HCT116 (cell line): Measurements from ENCODE around the gene KLRD1. TPM values are rescaled to one million over a fixed set of nuclear protein-coding genes. Genes with fewer than 3 reads are reported as not detected.

Source experiments
- ATAC-seq: fragments of 200-7000 bp; cut with Tn5 transposase; 2 replicates; pipeline ENCODE4 v1.9.1; 2020; ENCODE audit warnings: mild to moderate bottlenecking, moderate library complexity
- BruUV-seq: library from RNA; stranded (reverse); fragments of 400-500 nt; replicated peaks from 2 replicates; lab custom pipeline; 2021; lab: Mats Ljungman, UMichigan
- CTCF ChIA-PET: fragments of 300-600 bp; sonication (Branson Sonifier 250); formaldehyde crosslinking; loops from one replicate; lab custom pipeline; 2021; ENCODE audit warnings: antibody characterized with exemption; lab: Charles Lee
- POLR2A ChIA-PET: fragments of 300-600, 350-600 bp; sonication (Branson Sonifier 250); formaldehyde crosslinking; loops from one replicate; lab custom pipeline; 2021; ENCODE audit warnings: antibody characterized with exemption; lab: Charles Lee
- RAD21 ChIA-PET, 2 experiments: fragments of 300-600 bp; sonication (Branson Sonifier 250); formaldehyde crosslinking; loops; one replicate each; lab custom pipeline; 2023; ENCODE audit warnings: low total read pairs in 2 of 2; ENCODE audit not compliant: uncharacterized antibody in 2 of 2, unreplicated experiment in 2 of 2, low non-redundant PET in 1 of 2; lab: Charles Lee
- DNase-seq: peaks from one replicate; pipeline ENCODE4 v3.0.0-alpha.2; 2010; ENCODE audit warnings: low read depth, low spot score
- H2AFZ ChIP-seq: fragments of 200-600 bp; shearing (Covaris generic), sonication (generic); 2 replicates; pipeline ENCODE4 v1.6.1; 2017; ENCODE audit warnings: low read depth, mixed run types, mixed read lengths, antibody characterized with exemption, low read length; ENCODE audit not compliant: poor library complexity, severe bottlenecking
- H3K27ac ChIP-seq: 2 replicates; pipeline ENCODE4 v1.5.1; 2012; ENCODE audit warnings: low read depth, low read length
- H3K27me3 ChIP-seq: fragments of 200-600 bp; sonication (generic); 2 replicates; pipeline ENCODE4 v1.6.1; 2016; ENCODE audit warnings: mixed run types, low read length, mixed read lengths; ENCODE audit not compliant: insufficient read depth
- H3K36me3 ChIP-seq, 2 experiments: fragments of 200-500 bp in 1 of 2; fragments of 200-600 bp in 1 of 2; sonication (Bioruptor generic) in 1 of 2; sonication (generic) in 1 of 2; 2 replicates each; pipeline versions ENCODE4 v1.5.1 to v1.6.1; 2014 to 2016; ENCODE audit warnings: low read length in 2 of 2, inconsistent platforms in 1 of 2, mixed read lengths in 1 of 2, mixed run types in 1 of 2; ENCODE audit not compliant: insufficient read depth in 2 of 2, control insufficient read depth in 1 of 2
- H3K4me1 ChIP-seq, 2 experiments: fragments of 200-600 bp in 1 of 2; sonication (generic) in 1 of 2; 2 replicates each; pipeline versions ENCODE4 v1.5.1 to v1.6.1; 2012 to 2017; ENCODE audit warnings: low read length in 2 of 2, inconsistent platforms in 1 of 2, mild to moderate bottlenecking in 1 of 2, mixed read lengths in 1 of 2, mixed run types in 1 of 2, moderate library complexity in 1 of 2; ENCODE audit not compliant: insufficient read depth in 2 of 2, control insufficient read depth in 1 of 2
- H3K4me2 ChIP-seq: fragments of 200-600 bp; sonication (generic); 2 replicates; pipeline ENCODE4 v1.6.1; 2017; ENCODE audit warnings: mixed run types, low read length, mixed read lengths
- H3K4me3 ChIP-seq, 2 experiments: fragments of 200-600 bp in 1 of 2; sonication (generic) in 1 of 2; replicated peaks in 1 of 2; 2 replicates each; pipeline ENCODE4 v1.5.1; 2011 to 2016; ENCODE audit warnings: low read length in 2 of 2, control low read depth in 1 of 2, low read depth in 1 of 2, mild to moderate bottlenecking in 1 of 2, mixed read lengths in 1 of 2, mixed run types in 1 of 2
- H3K79me2 ChIP-seq: fragments of 200-600 bp; sonication (generic); 2 replicates; pipeline ENCODE4 v1.6.1; 2017; ENCODE audit warnings: mild to moderate bottlenecking, mixed run types, low read length, moderate library complexity, mixed read lengths; ENCODE audit not compliant: insufficient read depth
- H3K9ac ChIP-seq: fragments of 200-600 bp; sonication (generic); 2 replicates; pipeline ENCODE4 v1.6.1; 2016; ENCODE audit warnings: low read length, mixed read lengths
- H3K9me2 ChIP-seq: fragments of 200-600 bp; sonication (generic), shearing (Covaris generic); 2 replicates; pipeline ENCODE4 v1.6.1; 2017; ENCODE audit warnings: mixed run types, mild to moderate bottlenecking, moderate library complexity; ENCODE audit not compliant: insufficient read depth
- H3K9me3 ChIP-seq, 2 experiments: fragments of 200-500 bp in 1 of 2; fragments of 200-600 bp in 1 of 2; sonication (Bioruptor generic) in 1 of 2; sonication (generic) in 1 of 2; 2 replicates each; pipeline ENCODE4 v1.6.1; 2014 to 2017; ENCODE audit warnings: low read length in 2 of 2, mixed read lengths in 2 of 2, inconsistent platforms in 1 of 2, low read depth in 1 of 2, mild to moderate bottlenecking in 1 of 2, mixed run types in 1 of 2, moderate library complexity in 1 of 2; ENCODE audit not compliant: control insufficient read depth in 1 of 2, insufficient read depth in 1 of 2
- H4K20me1 ChIP-seq: fragments of 200-600 bp; sonication (generic), shearing (Covaris generic); 2 replicates; pipeline ENCODE4 v1.6.1; 2017; ENCODE audit warnings: mixed run types, mild to moderate bottlenecking, moderate library complexity; ENCODE audit not compliant: insufficient read depth
- ATF3 ChIP-seq: IDR thresholded peaks from 2 replicates; pipeline ENCODE4 v1.6.1; 2012
- CBX3 ChIP-seq: IDR thresholded peaks from 2 replicates; pipeline ENCODE4 v1.6.1; 2012; ENCODE audit warnings: low read depth
- CTCF ChIP-seq, 3 experiments: fragments of 200-600 bp in 1 of 3; sonication (generic) in 1 of 3; IDR thresholded peaks in 2 of 3; conservative IDR thresholded peaks in 1 of 3; 2 replicates each; pipeline ENCODE4 v1.5.1; 2012 to 2017; ENCODE audit warnings: low read depth in 2 of 3, low read length in 2 of 3, antibody characterized with exemption in 1 of 3, borderline replicate concordance in 1 of 3, control low read depth in 1 of 3, mild to moderate bottlenecking in 1 of 3, mixed read lengths in 1 of 3, mixed run types in 1 of 3, moderate library complexity in 1 of 3; ENCODE audit not compliant: insufficient read depth in 1 of 3
- EGR1 ChIP-seq: IDR thresholded peaks from 2 replicates; pipeline ENCODE4 v1.6.1; 2012; ENCODE audit warnings: low read depth
- ELF1 ChIP-seq: IDR thresholded peaks from 2 replicates; pipeline ENCODE4 v1.6.1; 2012; ENCODE audit warnings: low read depth, borderline replicate concordance
- EZH2 ChIP-seq: fragments of 200-600 bp; sonication (generic); IDR thresholded peaks from 2 replicates; pipeline ENCODE4 v1.6.1; 2017; ENCODE audit warnings: antibody characterized with exemption, mixed run types
- EZH2phosphoT487 ChIP-seq: fragments of 200-600 bp; IDR thresholded peaks from 2 replicates; pipeline ENCODE4 v1.6.1; 2018; ENCODE audit warnings: antibody characterized with exemption, borderline replicate concordance
- JUND ChIP-seq: IDR thresholded peaks from 2 replicates; pipeline ENCODE4 v1.6.1; 2012
- MAX ChIP-seq: IDR thresholded peaks from 2 replicates; pipeline ENCODE4 v1.6.1; 2012
- POLR2A ChIP-seq: IDR thresholded peaks from 2 replicates; pipeline ENCODE4 v1.7.0; 2011; ENCODE audit warnings: borderline replicate concordance; ENCODE audit not compliant: insufficient read depth, insufficient read length; ENCODE audit errors: extremely low read depth
- POLR2AphosphoS5 ChIP-seq: IDR thresholded peaks from 2 replicates; pipeline ENCODE4 v1.6.1; 2011; ENCODE audit warnings: mild to moderate bottlenecking, low read depth, low read length, moderate library complexity
- RAD21 ChIP-seq: IDR thresholded peaks from 2 replicates; pipeline ENCODE4 v1.6.1; 2012; ENCODE audit warnings: low read depth, mild to moderate bottlenecking
- SIN3A ChIP-seq: IDR thresholded peaks from 2 replicates; pipeline ENCODE4 v1.6.1; 2012; ENCODE audit warnings: low read depth
- SP1 ChIP-seq: IDR thresholded peaks from 2 replicates; pipeline ENCODE4 v1.6.1; 2012; ENCODE audit warnings: low read depth
- SRF ChIP-seq: IDR thresholded peaks from 2 replicates; pipeline ENCODE4 v1.6.1; 2012; ENCODE audit warnings: low read depth
- TCF7L2 ChIP-seq: IDR thresholded peaks from 2 replicates; pipeline ENCODE4 v1.7.0; 2011; ENCODE audit warnings: borderline replicate concordance, inconsistent platforms; ENCODE audit not compliant: insufficient read depth, insufficient read length; ENCODE audit errors: extremely low read depth
- YY1 ChIP-seq: IDR thresholded peaks from 2 replicates; pipeline ENCODE4 v1.6.1; 2011; ENCODE audit warnings: low read length, low read depth, moderate library complexity, mild to moderate bottlenecking; ENCODE audit not compliant: insufficient replicate concordance; ENCODE audit errors: extremely low read depth
- ZFX ChIP-seq: fragments of 450-650 bp; IDR thresholded peaks from 2 replicates; pipeline ENCODE4 v1.6.1; 2017
- ZNF274 ChIP-seq: fragments of 200-500 bp; sonication (Bioruptor generic); IDR thresholded peaks from 2 replicates; pipeline ENCODE4 v1.6.1; 2014; ENCODE audit warnings: mild to moderate bottlenecking, low read depth, low read length, inconsistent platforms
- intact Hi-C: fragments of 100-400 bp; cut with micrococcal nuclease; formaldehyde crosslinking; loops from 2 replicates; pipeline ENCODE4 v1.10.0; 2022
- total RNA-seq: library from RNA; stranded (reverse); gene quantifications from one replicate; pipeline ENCODE4 v1.2.1, GENCODE V29; 2021; ENCODE audit not compliant: unreplicated experiment

KLRD1 gene
- total RNA-seq, 1 experiment from 2014 or later = 0.27 TPM

GRCh38 chr12:10276774-10277173, 30.9 kb upstream of the KLRD1 start:
- ChIA-PET CTCF (no interaction called here), RAD21 (no interaction called here), POLR2A (no interaction called here)
- H3K79me2 ChIP-seq = no peaks in the 10 kb centered on the region
- no peaks in the 10 kb centered on the region for H4K20me1 ChIP-seq
- no peaks in the 10 kb centered on the region for H3K27me3 ChIP-seq
- H3K9me2 ChIP-seq = peaks cover 3% of the 10 kb centered on the region; the same call in 1 of the 2 replicates
- no peak overlapping the region for H3K4me3 ChIP-seq
- H2AFZ ChIP-seq = no peak overlapping the region
- H3K9me3 ChIP-seq = no peaks in the 10 kb centered on the region
- intact Hi-C loops = no loop called here
- no peak overlapping the region for H3K27ac ChIP-seq
- TF ChIP-seq SP1 = no peak
- no peak for TF ChIP-seq ELF1
- TF ChIP-seq EGR1 = no peak
- DNase-seq (no peak), ATAC-seq (no peak)
- no peaks in the 10 kb centered on the region for H3K36me3 ChIP-seq
- no peak overlapping the region for H3K4me2 ChIP-seq
- BruUV-seq = no TSS peak
- no peak overlapping the region for H3K9ac ChIP-seq
- no peaks in the 10 kb centered on the region for H3K4me1 ChIP-seq

GRCh38 chr12:10278104-10278503, 29.6 kb upstream of the KLRD1 start:
- H3K9me2 ChIP-seq = no peaks in the 10 kb centered on the region
- no peaks in the 10 kb centered on the region for H3K9me3 ChIP-seq
- POLR2A ChIA-PET = no interaction called here
- no peaks in the 10 kb centered on the region for H3K79me2 ChIP-seq
- H3K36me3 ChIP-seq = no peaks in the 10 kb centered on the region
- TF ChIP-seq MAX (no peak), YY1 (no peak), SRF (no peak), POLR2A (no peak), TCF7L2 (no peak), ATF3 (no peak), EZH2 (no peak), ELF1 (no peak), SP1 (no peak), ZNF274 (no peak), CTCF (IDR thresholded peaks at IDR 0.05 in 2 of 3, conservative IDR thresholded peaks at IDR 0.05 in 1 of 3; ENCODE audit: borderline replicate concordance in 1 of 3, insufficient read depth in 1 of 3, low read depth in 2 of 3, low read length in 2 of 3) (no peak), JUND (no peak), RAD21 (no peak), POLR2AphosphoS5 (no peak), EGR1 (no peak), CBX3 (no peak), ZFX (no peak), EZH2phosphoT487 (no peak), SIN3A (no peak)
- ATAC-seq = no peak
- no peak for DNase-seq
- no peaks in the 10 kb centered on the region for H3K4me1 ChIP-seq
- no peak overlapping the region for H3K27ac ChIP-seq
- RAD21 ChIA-PET = no interaction called here
- no peaks in the 10 kb centered on the region for H4K20me1 ChIP-seq
- no peak overlapping the region for H3K9ac ChIP-seq
- no peak overlapping the region for H2AFZ ChIP-seq
- no TSS peak for BruUV-seq
- CTCF ChIA-PET = no interaction called here
- no peaks in the 10 kb centered on the region for H3K27me3 ChIP-seq
- intact Hi-C loops = no loop called here
- H3K4me3 ChIP-seq = no peak overlapping the region
- no peak overlapping the region for H3K4me2 ChIP-seq
